DOHH2 (cell line): ENCODE data around the gene RNF11.

Source experiments
- H3F3A ChIP-seq: fragments of 200-600 bp; sonication (generic), shearing (Covaris generic); 2 replicates; pipeline ENCODE4 v1.6.0; 2016; ENCODE audit warnings: antibody characterized with exemption, mild to moderate bottlenecking; ENCODE audit not compliant: control insufficient read depth, insufficient read depth
- H3K27ac ChIP-seq: fragments of 200-600 bp; sonication (generic); 2 replicates; pipeline ENCODE4 v1.5.1; 2014; ENCODE audit warnings: low read depth, mild to moderate bottlenecking, low read length, moderate library complexity
- H3K27me3 ChIP-seq: fragments of 200-600 bp; sonication (generic); 2 replicates; pipeline ENCODE4 v1.6.1; 2014; ENCODE audit warnings: mild to moderate bottlenecking, low read length, mixed read lengths; ENCODE audit not compliant: control insufficient read depth
- H3K36me3 ChIP-seq: fragments of 200-600 bp; sonication (generic); 2 replicates; pipeline ENCODE4 v1.6.1; 2014; ENCODE audit warnings: mild to moderate bottlenecking, low read length, moderate library complexity, mixed read lengths; ENCODE audit not compliant: control insufficient read depth
- H3K4me1 ChIP-seq: fragments of 200-600 bp; sonication (generic); 2 replicates; pipeline ENCODE4 v1.6.1; 2014; ENCODE audit warnings: mild to moderate bottlenecking, low read length, mixed read lengths; ENCODE audit not compliant: control insufficient read depth
- H3K4me2 ChIP-seq: fragments of 200-600 bp; sonication (generic); 2 replicates; pipeline ENCODE4 v1.6.0; 2014; ENCODE audit warnings: mild to moderate bottlenecking, low read length, moderate library complexity
- H3K4me3 ChIP-seq: fragments of 200-600 bp; sonication (generic); 2 replicates; pipeline ENCODE4 v1.5.1; 2014; ENCODE audit warnings: mild to moderate bottlenecking, low read length, mixed read lengths
- H3K79me2 ChIP-seq: fragments of 200-600 bp; sonication (generic); 2 replicates; pipeline ENCODE4 v1.6.1; 2014; ENCODE audit warnings: mild to moderate bottlenecking, low read length, mixed read lengths; ENCODE audit not compliant: control insufficient read depth
- H3K9me2 ChIP-seq: fragments of 200-600 bp; sonication (generic); replicated peaks from 2 replicates; pipeline ENCODE4 v1.6.1; 2014; ENCODE audit warnings: mild to moderate bottlenecking, low read length, mixed read lengths; ENCODE audit not compliant: control insufficient read depth
- H3K9me3 ChIP-seq: fragments of 200-600 bp; sonication (generic); 2 replicates; pipeline ENCODE4 v1.6.1; 2014; ENCODE audit warnings: antibody characterized with exemption, low read length, mixed read lengths; ENCODE audit not compliant: control insufficient read depth, insufficient read depth
- H4K20me1 ChIP-seq: fragments of 200-600 bp; sonication (generic); 2 replicates; pipeline ENCODE4 v1.6.0; 2014; ENCODE audit warnings: low read depth, mild to moderate bottlenecking, antibody characterized with exemption, low read length, moderate library complexity; ENCODE audit not compliant: control insufficient read depth, insufficient read depth
- CTCF ChIP-seq: fragments of 200-600 bp; sonication (generic); IDR thresholded peaks from one replicate; pipeline ENCODE4 v1.5.1; 2014; ENCODE audit warnings: antibody characterized with exemption, mild to moderate bottlenecking, low read depth, low read length; ENCODE audit not compliant: poor library complexity, severe bottlenecking
- EZH2phosphoT487 ChIP-seq: fragments of 200-600 bp; sonication (generic); IDR thresholded peaks from 2 replicates; pipeline ENCODE4 v1.6.1; 2017; ENCODE audit warnings: borderline replicate concordance, mild to moderate bottlenecking, antibody characterized with exemption, low read length, moderate library complexity, mixed read lengths

The RNF11 gene

GRCh38 chr1:51311826-51312225 lies 75.8 kb downstream of the RNF11 start:
- Histone ChIP-seq H3K79me2 (no peaks in the 10 kb centered on the region), H3K9me3 (no peaks in the 10 kb centered on the region), H3F3A (no peaks in the 10 kb centered on the region), H3K4me3 (no peak overlapping the region), H3K27me3 (no peaks in the 10 kb centered on the region), H3K9me2 (no peaks in the 10 kb centered on the region), H3K4me2 (no peak overlapping the region), H3K36me3 (no peaks in the 10 kb centered on the region), H3K27ac (no peak overlapping the region), H3K4me1 (0 out of 2 replicates have a peak, but pooled peaks cover 3% of the 10 kb centered on the region), H4K20me1 (no peaks in the 10 kb centered on the region)
- TF ChIP-seq CTCF, result no peak
- TF ChIP-seq EZH2phosphoT487, result no peak

- Histone ChIP-seq H3K27me3 (no peaks in the 10 kb centered on the region), H3F3A (no peaks in the 10 kb centered on the region), H3K79me2 (no peaks in the 10 kb centered on the region), H3K4me3 (no peak overlapping the region), H3K4me1 (0 out of 2 replicates have a peak, but pooled peaks cover 3% of the 10 kb centered on the region), H3K9me2 (no peaks in the 10 kb centered on the region), H3K36me3 (no peaks in the 10 kb centered on the region), H3K9me3 (no peaks in the 10 kb centered on the region), H3K4me2 (no peak overlapping the region), H4K20me1 (no peaks in the 10 kb centered on the region), H3K27ac (no peak overlapping the region)
- no peak for TF ChIP-seq EZH2phosphoT487
- TF ChIP-seq CTCF, result no peak
Measured at GRCh38 chr1:51312718-51313117, 76.6 kb downstream of the RNF11 start.

- Histone ChIP-seq H3K27ac (no peak overlapping the region), H3K4me1 (0 out of 2 replicates have a peak, but pooled peaks cover 3% of the 10 kb centered on the region), H3K79me2 (no peaks in the 10 kb centered on the region), H3K27me3 (0 out of 2 replicates have a peak, but pooled peaks cover 3% of the 10 kb centered on the region), H3K9me2 (no peaks in the 10 kb centered on the region), H3F3A (no peaks in the 10 kb centered on the region), H3K9me3 (no peaks in the 10 kb centered on the region), H3K36me3 (no peaks in the 10 kb centered on the region), H4K20me1 (no peaks in the 10 kb centered on the region), H3K4me2 (no peak overlapping the region), H3K4me3 (no peak overlapping the region)
- TF ChIP-seq EZH2phosphoT487, result no peak
- peak; percentile 23 for TF ChIP-seq CTCF
Measured at GRCh38 chr1:51313268-51313852, 77.3 kb downstream of the RNF11 start.
